Peyer's patch (tissue), 4 donors: Measurements from ENCODE around the gene IGF2BP2.

Source experiments
- CTCF ChIP-seq, 6 experiments: fragments of 450-650 bp in 4 of 6; fragments of 200-600 bp in 2 of 6; sonication (generic) in 1 of 6; IDR thresholded peaks; one replicate each; pipeline ENCODE4 v1.5.1; 2017 to 2019; ENCODE audit warnings: antibody characterized with exemption in 6 of 6, mild to moderate bottlenecking in 3 of 6, moderate library complexity in 1 of 6
- POLR2A ChIP-seq, 2 donors: fragments of 450-650 bp; IDR thresholded peaks; one replicate each; pipeline ENCODE4 v1.5.1; 2017; ENCODE audit warnings: antibody characterized with exemption in 2 of 2, mild to moderate bottlenecking in 2 of 2, moderate library complexity in 2 of 2

GRCh38 chr3:185651971-185652370, 172.9 kb downstream of the IGF2BP2 start:
- no peak for TF ChIP-seq CTCF (IDR thresholded peaks at IDR 0.05)
- no peak for TF ChIP-seq POLR2A (IDR thresholded peaks at IDR 0.05)
